Activated CD4-positive, alpha-beta T cell treated with anti-CD3 and anti-CD28 coated beads, Interleukin-2, amount 10 ng/mL, durations not matched to agents 24 days and 14 days (primary cell): ENCODE data around the gene TTC9. TPM values are rescaled to one million over a fixed set of nuclear protein-coding genes. Genes with fewer than 3 reads are reported as not detected.

Experiments
- DNase-seq: peaks from one replicate; pipeline ENCODE4 v3.0.0; 2022
- H3K27ac Mint-ChIP-seq: one replicate; pipeline ENCODE4 v1.8.0; 2022; ENCODE audit warnings: mild to moderate bottlenecking, mixed read lengths
- H3K27me3 Mint-ChIP-seq: one replicate; pipeline ENCODE4 v1.8.0; 2022; ENCODE audit warnings: mixed read lengths
- H3K36me3 Mint-ChIP-seq: one replicate; pipeline ENCODE4 v1.8.0; 2022; ENCODE audit warnings: low read depth, mild to moderate bottlenecking, mixed read lengths
- H3K4me1 Mint-ChIP-seq: one replicate; pipeline ENCODE4 v1.8.0; 2021; ENCODE audit warnings: mixed read lengths
- H3K4me3 Mint-ChIP-seq: one replicate; pipeline ENCODE4 v1.8.0; 2022; ENCODE audit warnings: mild to moderate bottlenecking, moderate library complexity, mixed read lengths
- H3K9me3 Mint-ChIP-seq: one replicate; pipeline ENCODE4 v1.8.0; 2021; ENCODE audit warnings: mixed read lengths
- intact Hi-C: fragments of 100-400 bp; cut with micrococcal nuclease; formaldehyde crosslinking; loops from one replicate; pipeline ENCODE4 v1.15.1; 2023
- total RNA-seq: library from RNA; stranded (reverse); gene quantifications from 2 replicates; pipeline ENCODE4 v1.2.3, GENCODE V29; 2022

TTC9 gene
- total RNA-seq: 4.8 and 5.8 TPM in 2 replicates

DNA sequence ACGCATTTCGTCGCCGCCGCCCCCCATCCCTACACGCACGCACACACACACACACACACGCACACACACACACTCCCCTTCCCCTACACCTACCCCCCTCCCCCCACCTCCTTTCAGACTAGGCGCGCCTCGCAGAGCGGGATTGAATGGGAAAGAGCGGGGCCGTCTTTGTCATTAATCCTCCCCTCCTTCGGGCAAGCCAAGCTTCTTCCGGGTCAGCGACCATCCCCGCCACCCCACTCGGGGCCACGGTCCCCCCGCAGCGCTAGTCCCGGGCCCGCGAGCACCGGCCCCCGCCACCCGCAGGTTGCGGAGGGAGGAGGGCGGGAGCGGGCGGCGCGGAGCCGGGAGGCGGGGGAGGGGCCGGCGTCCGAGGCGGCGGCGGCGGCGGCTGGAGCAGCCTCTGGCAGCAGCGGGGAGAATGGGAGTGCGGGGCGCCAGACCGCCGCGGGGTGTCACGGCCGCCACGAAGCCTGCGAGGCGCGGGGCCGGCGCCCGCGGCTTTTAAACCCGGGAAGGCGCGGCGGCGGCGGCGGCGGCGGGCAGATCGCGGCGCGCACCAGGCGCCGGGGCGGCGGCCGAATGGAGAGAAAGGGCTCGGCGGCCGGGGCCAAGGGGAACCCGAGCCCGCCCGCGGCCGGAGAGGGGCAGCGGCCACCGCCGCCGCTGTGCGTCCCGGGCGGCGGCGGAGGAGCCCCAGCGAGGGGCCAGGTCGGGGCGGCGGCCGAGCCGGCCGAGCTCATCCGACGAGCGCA lies at the start of gene TTC9:
TTC9 (plus strand) TSS at position 369 of the 755 bp plus-strand sequence; CDS start at position 583, 214 bp downstream.
- DNase-seq: peak; percentile 82
- peaks cover 2% of the 10 kb centered on the region for H3K27me3 Mint-ChIP-seq
- intact Hi-C loops: loop anchor here (1.0 to 5.0 kb wide), 4 partner anchors 14 to 166 kb away; partner anchors contain the start of genes MAP3K9 and MED6
- H3K4me3 Mint-ChIP-seq: peak within 1 kb of the TSS; percentile 94
- no peaks in the 10 kb centered on the region for H3K9me3 Mint-ChIP-seq
- H3K36me3 Mint-ChIP-seq: peaks cover 3% of the 10 kb centered on the region
- H3K4me1 Mint-ChIP-seq: peaks cover 45% of the 10 kb centered on the region
- H3K27ac Mint-ChIP-seq: peak within 1 kb of the TSS; percentile 94

DNA sequence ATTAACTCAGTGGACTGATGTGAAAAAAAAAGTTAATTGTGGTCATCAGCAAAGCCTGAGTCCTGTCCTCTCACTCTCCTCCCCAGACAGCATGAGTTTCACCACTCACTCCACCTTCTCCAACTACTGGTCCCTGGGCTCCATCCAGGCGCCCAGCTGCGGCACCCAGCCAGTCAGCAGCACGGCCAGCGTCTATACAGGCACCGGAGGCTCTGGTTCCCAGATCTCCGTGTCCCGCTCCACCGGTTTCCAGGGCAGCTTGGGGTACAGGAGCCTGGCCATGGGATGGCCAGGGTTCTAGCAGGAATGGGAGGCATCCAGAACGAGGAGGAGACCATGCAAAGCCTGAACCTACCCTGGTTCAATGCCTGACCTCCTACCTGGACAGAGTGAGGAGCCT lies 47.3 kb upstream of the TTC9 start:
- no peaks in the 10 kb centered on the region for H3K9me3 Mint-ChIP-seq
- intact Hi-C loops: no loop called here
- H3K4me3 Mint-ChIP-seq: no peak overlapping the region
- H3K27me3 Mint-ChIP-seq: no peaks in the 10 kb centered on the region
- H3K4me1 Mint-ChIP-seq: peaks cover 7% of the 10 kb centered on the region
- peaks cover 42% of the 10 kb centered on the region for H3K36me3 Mint-ChIP-seq
- H3K27ac Mint-ChIP-seq: no peak overlapping the region
- no peak for DNase-seq

DNA sequence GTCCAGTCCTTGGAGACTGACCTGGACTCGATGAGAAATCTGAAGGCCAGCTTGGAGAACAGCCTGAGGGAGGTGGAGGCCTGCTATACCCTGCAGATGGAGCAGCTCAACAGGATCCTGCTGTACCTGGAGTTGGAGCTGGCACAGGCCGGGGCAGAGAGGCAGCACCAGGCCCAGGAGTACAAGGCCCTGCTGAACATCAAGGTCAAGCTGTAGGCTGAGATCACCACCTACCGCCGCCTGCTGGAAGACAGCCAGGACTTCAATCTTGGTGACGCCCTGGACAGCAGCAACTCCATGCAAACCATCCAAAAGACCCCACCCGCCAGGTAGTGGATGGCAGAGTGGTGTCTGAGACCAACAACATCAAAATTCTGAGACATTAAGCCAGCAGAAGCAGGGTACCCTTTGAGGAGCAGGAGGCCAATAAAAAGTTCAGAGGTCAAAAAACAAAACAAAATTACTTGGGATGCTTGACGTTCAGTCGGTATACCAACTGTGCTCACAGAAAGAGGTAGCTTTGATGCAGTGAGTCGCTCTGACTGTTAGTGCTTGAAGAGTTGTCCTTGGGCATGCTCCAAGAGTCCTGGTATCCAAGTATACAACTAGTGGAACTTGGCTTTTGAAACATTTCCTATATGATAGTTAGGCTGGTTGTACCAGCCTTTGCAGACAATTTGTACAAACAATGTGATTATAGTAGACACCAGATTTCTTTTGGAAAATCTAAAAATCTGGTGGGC lies 46.1 kb upstream of the TTC9 start:
- no peaks in the 10 kb centered on the region for H3K9me3 Mint-ChIP-seq
- peaks cover 11% of the 10 kb centered on the region for H3K4me1 Mint-ChIP-seq
- intact Hi-C loops: no loop called here
- H3K27ac Mint-ChIP-seq: no peak overlapping the region
- H3K36me3 Mint-ChIP-seq: peaks cover 34% of the 10 kb centered on the region
- H3K27me3 Mint-ChIP-seq: no peaks in the 10 kb centered on the region
- DNase-seq: no peak
- no peak overlapping the region for H3K4me3 Mint-ChIP-seq

DNA sequence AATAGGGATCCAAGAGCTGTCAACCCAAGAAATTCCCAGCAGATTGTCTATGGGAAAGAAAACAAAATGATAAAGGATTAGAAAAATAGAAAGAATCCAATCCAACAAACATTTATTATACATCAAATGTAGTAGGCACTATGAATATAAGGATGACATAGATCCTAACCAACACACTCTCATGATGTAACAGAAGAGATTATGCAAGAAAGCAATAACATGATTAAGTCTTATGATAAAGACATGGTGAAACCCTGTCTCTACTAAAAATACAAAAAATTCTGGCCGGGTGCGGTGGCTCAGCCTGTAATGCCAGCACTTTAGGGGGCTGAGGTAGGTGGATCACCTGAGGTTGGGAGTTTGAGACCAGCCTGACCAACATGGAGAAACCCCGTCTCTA lies 44.0 kb upstream of the TTC9 start:
- Mint-ChIP-seq H3K27me3 (peaks cover 4% of the 10 kb centered on the region), H3K4me3 (no peak overlapping the region), H3K36me3 (peaks cover 22% of the 10 kb centered on the region), H3K9me3 (no peaks in the 10 kb centered on the region), H3K27ac (no peak overlapping the region), H3K4me1 (peaks cover 20% of the 10 kb centered on the region)
- DNase-seq: no peak
- intact Hi-C loops: no loop called here

DNA sequence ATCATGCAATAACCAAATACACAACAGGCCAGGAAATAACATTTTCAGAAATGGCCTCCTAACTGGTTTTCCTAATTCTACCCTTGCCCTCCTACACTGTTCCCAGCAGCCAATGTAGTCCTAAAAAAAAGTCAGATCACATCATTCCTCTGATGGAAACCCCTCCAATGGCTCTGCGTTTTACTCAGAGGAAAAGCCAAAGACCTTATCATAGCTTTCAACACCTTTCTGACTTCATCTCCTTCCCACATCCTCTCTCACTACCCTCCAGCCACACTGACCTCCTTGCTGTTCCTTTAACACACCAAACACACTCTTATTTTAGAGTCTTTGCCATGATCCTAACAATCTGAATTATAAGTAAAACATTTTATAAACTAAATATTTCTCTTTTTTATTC lies 42.4 kb upstream of the TTC9 start:
- peaks cover 11% of the 10 kb centered on the region for H3K27me3 Mint-ChIP-seq
- no peak for DNase-seq
- no peaks in the 10 kb centered on the region for H3K9me3 Mint-ChIP-seq
- peaks cover 13% of the 10 kb centered on the region for H3K36me3 Mint-ChIP-seq
- H3K27ac Mint-ChIP-seq: no peak overlapping the region
- H3K4me1 Mint-ChIP-seq: peaks cover 20% of the 10 kb centered on the region
- peak overlapping the region; percentile 96 for H3K4me3 Mint-ChIP-seq
- intact Hi-C loops: no loop called here

DNA sequence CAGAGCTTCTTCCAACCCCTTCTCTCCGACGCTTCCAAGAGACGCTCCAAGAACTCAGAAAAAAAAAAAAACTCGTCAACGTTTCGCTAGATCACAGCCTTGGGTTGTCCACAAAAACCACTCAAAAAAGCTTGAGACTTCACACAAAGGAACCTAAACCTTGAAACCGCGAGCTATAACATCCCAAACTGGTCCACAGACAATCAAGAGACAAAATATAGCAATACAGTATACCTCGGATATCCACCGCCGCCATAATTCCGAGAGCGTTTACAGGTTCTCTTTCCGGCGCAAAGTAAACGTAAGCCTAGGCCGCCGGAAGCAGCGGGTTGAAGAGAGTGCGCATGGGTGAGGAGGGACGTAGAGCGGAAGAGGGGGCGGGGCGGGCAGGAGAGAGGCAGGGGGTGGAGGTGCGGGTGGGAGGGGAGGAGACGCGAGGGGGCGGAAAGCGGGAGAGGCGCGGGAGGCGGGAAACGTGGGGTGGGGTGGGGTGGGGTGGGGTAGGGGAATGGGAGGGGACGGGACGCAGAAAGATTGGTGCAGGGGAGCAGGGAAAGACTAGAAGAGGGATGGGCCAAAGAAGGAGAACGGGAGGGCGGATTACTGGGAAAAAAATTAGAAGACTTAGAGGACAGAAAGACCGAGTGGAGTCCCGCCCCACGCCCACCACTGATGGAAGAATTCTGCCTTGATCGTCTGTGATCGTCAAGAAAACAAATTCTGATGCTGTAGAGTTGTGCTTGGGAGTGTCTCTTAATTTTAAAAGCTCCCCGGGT lies 41.1 kb upstream of the TTC9 start, which contains the start of gene MED6:
MED6 (minus strand) TSS at position 274 of the 776 bp plus-strand sequence; CDS start at position 256, 18 bp downstream.
- intact Hi-C loops: loop anchor here (2.0 to 5.0 kb wide), 3 partner anchors 42 to 207 kb away; partner anchors contain the start of gene MAP3K9
- peaks cover 16% of the 10 kb centered on the region for H3K27me3 Mint-ChIP-seq
- peaks cover 3% of the 10 kb centered on the region for H3K36me3 Mint-ChIP-seq
- peak within 1 kb of the TSS; percentile 96 for H3K4me3 Mint-ChIP-seq
- H3K4me1 Mint-ChIP-seq: peaks cover 20% of the 10 kb centered on the region
- peak; percentile 98 for DNase-seq
- peak within 1 kb of the TSS; percentile 94 for H3K27ac Mint-ChIP-seq
- no peaks in the 10 kb centered on the region for H3K9me3 Mint-ChIP-seq

DNA sequence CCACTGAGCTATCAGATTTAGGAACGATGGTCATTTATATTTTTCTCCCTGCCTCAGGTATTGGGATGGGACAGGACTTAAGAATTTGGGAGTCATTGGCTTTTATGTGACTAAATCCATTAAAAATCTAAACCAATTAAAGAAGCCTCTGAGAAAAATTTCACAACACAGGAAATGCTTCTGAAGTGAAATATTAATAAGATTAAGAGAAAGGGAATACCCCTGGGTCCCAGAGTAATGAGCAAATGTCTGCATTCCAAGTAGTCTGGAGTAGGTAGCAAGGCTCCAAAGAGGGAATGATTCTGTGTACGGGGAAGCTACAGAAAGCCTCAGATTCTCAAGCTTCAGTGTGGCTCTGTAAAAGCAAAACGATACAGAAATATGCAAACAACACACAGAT lies 40.6 kb upstream of the TTC9 start:
- Mint-ChIP-seq H3K4me3 (peak overlapping the region; percentile 96), H3K27ac (peak overlapping the region; percentile 94), H3K4me1 (peaks cover 20% of the 10 kb centered on the region), H3K9me3 (no peaks in the 10 kb centered on the region), H3K36me3 (peaks cover 2% of the 10 kb centered on the region), H3K27me3 (peaks cover 18% of the 10 kb centered on the region)
- intact Hi-C loops: loop anchor here (2.0 to 5.0 kb wide), 3 partner anchors 42 to 206 kb away; partner anchors contain the start of gene MAP3K9
- no peak for DNase-seq

DNA sequence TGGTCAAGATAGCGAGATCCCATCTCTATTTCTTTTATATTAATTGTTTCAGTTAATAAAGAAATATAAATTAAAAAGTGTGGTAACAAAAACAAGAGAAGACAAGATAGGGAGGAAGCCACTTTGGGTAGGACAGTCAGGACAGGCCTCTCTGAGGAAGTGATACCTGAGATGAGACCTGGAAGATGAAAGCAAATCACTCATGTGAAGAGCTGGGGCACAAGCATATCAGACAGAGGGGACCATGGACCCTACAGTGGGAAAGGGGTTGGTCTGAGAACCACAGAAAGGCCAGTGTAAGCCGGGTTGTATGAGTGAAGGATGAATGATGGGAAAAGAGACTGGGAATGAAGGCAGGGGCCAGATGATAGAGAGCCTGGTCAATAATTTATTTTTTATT lies 39.5 kb upstream of the TTC9 start:
- Mint-ChIP-seq H3K36me3 (no peaks in the 10 kb centered on the region), H3K4me3 (no peak overlapping the region), H3K27me3 (peaks cover 25% of the 10 kb centered on the region), H3K9me3 (no peaks in the 10 kb centered on the region), H3K4me1 (peaks cover 20% of the 10 kb centered on the region), H3K27ac (no peak overlapping the region)
- intact Hi-C loops: loop anchor here (5.0 kb wide), 1 partner anchor 205 kb away; the partner anchor contains the start of gene MAP3K9
- no peak for DNase-seq

DNA sequence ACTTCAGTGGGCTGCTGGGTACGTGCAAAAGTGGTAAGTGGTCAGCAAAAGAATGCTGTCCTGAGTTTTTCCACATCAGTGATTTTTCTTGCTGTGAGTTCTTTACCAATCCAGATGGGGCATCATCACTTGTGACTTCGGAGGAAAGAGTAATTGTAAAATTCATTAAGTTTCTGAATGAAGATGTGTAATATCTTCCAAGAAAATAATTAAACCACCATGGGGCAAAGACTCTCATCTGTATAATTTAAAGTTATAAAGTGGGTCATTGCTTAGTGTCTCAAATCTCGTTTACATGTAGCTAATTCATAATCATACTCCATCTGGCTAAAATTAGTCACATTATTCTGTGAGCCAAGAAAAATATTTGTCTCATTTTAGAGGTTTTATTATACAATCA lies 30.5 kb upstream of the TTC9 start:
- no peak overlapping the region for H3K4me3 Mint-ChIP-seq
- H3K27me3 Mint-ChIP-seq: peaks cover 22% of the 10 kb centered on the region
- no peak overlapping the region for H3K27ac Mint-ChIP-seq
- DNase-seq: no peak
- no peaks in the 10 kb centered on the region for H3K4me1 Mint-ChIP-seq
- H3K36me3 Mint-ChIP-seq: no peaks in the 10 kb centered on the region
- no peaks in the 10 kb centered on the region for H3K9me3 Mint-ChIP-seq
- intact Hi-C loops: no loop called here

DNA sequence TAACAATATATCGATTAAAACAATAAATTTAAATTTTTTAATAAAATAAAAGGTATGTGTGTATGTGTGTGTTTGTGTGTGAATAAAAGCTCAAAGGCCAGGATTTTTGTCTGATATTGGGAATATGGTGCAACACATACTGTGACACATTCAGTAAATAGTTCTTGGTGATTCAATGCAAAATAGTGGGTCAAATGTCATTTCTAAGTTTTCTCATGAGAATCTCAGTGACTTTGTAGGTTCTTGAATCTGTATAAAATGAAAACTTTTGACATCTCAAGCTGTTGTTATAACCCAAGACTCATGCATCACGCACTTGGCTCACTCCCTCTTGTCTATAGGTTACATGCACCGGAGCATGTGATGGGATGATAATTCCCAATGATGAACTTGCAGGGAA lies 25.1 kb upstream of the TTC9 start:
- no peaks in the 10 kb centered on the region for H3K9me3 Mint-ChIP-seq
- H3K27me3 Mint-ChIP-seq: peaks cover 19% of the 10 kb centered on the region
- DNase-seq: no peak
- H3K27ac Mint-ChIP-seq: no peak overlapping the region
- H3K4me3 Mint-ChIP-seq: no peak overlapping the region
- H3K36me3 Mint-ChIP-seq: no peaks in the 10 kb centered on the region
- H3K4me1 Mint-ChIP-seq: no peaks in the 10 kb centered on the region
- intact Hi-C loops: no loop called here

DNA sequence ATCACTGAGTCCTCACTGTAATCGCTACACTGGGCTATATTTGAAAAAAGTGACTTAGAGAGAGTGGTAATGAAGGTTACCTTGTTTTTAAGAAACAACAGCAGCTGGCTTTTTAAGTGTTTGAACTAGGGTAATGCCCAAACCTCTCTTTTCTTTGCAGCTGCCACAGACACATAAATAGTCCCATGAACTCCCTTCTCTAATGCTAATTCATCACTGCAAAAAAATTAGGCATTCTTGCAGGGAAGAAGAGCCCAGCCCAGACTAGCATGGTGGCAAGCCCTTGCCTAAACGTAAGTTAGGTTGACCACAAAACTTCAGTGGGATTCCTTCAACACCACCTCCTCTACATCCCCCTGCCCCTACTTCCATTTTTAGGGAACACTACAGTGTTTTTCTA lies 23.4 kb upstream of the TTC9 start:
- H3K36me3 Mint-ChIP-seq: no peaks in the 10 kb centered on the region
- H3K4me1 Mint-ChIP-seq: no peaks in the 10 kb centered on the region
- H3K9me3 Mint-ChIP-seq: no peaks in the 10 kb centered on the region
- no peak overlapping the region for H3K27ac Mint-ChIP-seq
- intact Hi-C loops: no loop called here
- H3K27me3 Mint-ChIP-seq: peaks cover 23% of the 10 kb centered on the region
- H3K4me3 Mint-ChIP-seq: no peak overlapping the region
- DNase-seq: no peak

DNA sequence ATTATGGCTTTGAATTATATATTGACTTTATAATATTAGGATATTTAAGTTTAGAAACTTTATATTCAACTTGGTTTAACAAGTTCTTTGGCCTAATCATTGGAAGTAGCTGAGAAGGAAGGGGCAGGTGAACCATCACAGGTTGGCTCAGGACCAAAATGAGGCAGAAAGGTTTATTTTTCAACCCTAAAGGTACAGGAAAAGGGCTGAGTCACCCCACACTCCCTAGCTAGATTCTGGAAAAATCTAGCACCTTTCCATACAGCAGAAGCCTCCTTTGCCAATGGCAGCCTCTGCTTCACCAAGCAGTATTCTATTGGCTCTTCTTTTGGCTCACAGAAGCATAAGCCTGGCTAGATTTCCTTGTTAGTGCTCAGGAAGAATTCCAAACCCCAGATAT lies 22.0 kb upstream of the TTC9 start:
- Mint-ChIP-seq H3K27me3 (peaks cover 20% of the 10 kb centered on the region), H3K4me1 (no peaks in the 10 kb centered on the region), H3K4me3 (no peak overlapping the region), H3K36me3 (no peaks in the 10 kb centered on the region), H3K9me3 (no peaks in the 10 kb centered on the region), H3K27ac (no peak overlapping the region)
- no peak for DNase-seq
- intact Hi-C loops: no loop called here

DNA sequence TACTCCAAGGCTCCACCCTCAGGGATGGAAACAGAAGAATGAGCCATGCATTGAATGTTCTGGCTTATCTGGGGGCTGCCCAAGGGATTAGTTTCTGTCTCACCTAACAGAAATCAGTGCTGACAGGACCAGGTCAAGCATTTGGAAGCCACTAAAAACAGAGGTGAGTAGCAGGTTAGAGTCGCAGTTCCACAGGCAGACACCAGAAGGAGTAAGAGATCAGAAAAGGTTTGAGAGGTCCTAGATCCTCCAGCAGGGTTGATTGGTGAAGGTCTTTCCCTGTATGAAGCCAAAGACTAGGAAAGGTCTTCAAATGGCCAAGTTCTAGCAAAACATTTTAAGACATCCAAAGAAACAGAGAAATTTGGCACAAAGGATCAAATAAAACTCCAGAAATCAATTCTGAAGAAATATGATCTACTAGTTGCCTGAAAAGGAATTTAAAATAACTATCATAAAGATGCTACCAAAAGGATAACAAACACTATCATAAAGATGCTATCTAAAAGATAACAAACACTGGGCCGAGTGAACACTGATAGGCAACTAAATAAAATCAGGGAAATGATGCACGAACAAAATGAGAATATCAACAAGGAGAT lies 19.5 kb upstream of the TTC9 start:
- intact Hi-C loops: loop anchor here (1.0 to 2.0 kb wide), 3 partner anchors 92 to 351 kb away; no protein-coding TSS in a partner anchor
- peaks cover 14% of the 10 kb centered on the region for H3K9me3 Mint-ChIP-seq
- H3K4me3 Mint-ChIP-seq: no peak overlapping the region
- H3K27me3 Mint-ChIP-seq: peaks cover 16% of the 10 kb centered on the region
- peak; percentile 89 for DNase-seq
- no peaks in the 10 kb centered on the region for H3K4me1 Mint-ChIP-seq
- peaks cover 3% of the 10 kb centered on the region for H3K36me3 Mint-ChIP-seq
- no peak overlapping the region for H3K27ac Mint-ChIP-seq
